K562 (cell line): Measurements from ENCODE around the gene HGS. TPM values are rescaled to one million over a fixed set of nuclear protein-coding genes. Genes with fewer than 3 reads are reported as not detected.

Source experiments
- CBX3 ChIP-seq, 2 experiments: IDR thresholded peaks; 1 replicate in 1 of 2; 2 replicates in 1 of 2; pipeline ENCODE4 v1.6.1; 2012; ENCODE audit warnings: inconsistent platforms in 2 of 2, low read length in 2 of 2, borderline replicate concordance in 1 of 2, control low read depth in 1 of 2
- DPF2 ChIP-seq: fragments of 450-650 bp; IDR thresholded peaks from 2 replicates; pipeline ENCODE4 v1.6.1; 2016
- EGR1 ChIP-seq: fragments of 450-650 bp; conservative IDR thresholded peaks from 2 replicates; pipeline ENCODE4 v1.6.1; 2017; ENCODE audit warnings: mild to moderate bottlenecking
- FOSL1 ChIP-seq: fragments of 200-800 bp; sonication (Bioruptor generic); conservative IDR thresholded peaks from 2 replicates; pipeline ENCODE4 v1.6.1; 2016; ENCODE audit warnings: missing genetic modification characterization, missing compliant biosample characterization
- FOXJ2 ChIP-seq: fragments of 200-800 bp; sonication (Bioruptor generic); IDR thresholded peaks from 2 replicates; pipeline ENCODE4 v1.6.1; 2016; ENCODE audit warnings: missing genetic modification characterization, missing compliant biosample characterization
- FOXK1 ChIP-seq: sonication (generic); formaldehyde crosslinking; IDR thresholded peaks from 2 replicates; pipeline ENCODE4 v1.8.0; 2022; ENCODE audit warnings: missing genetic modification reagents, mild to moderate bottlenecking, borderline replicate concordance
- FOXP1 ChIP-seq: sonication (generic); formaldehyde crosslinking; IDR thresholded peaks from 2 replicates; pipeline ENCODE4 v1.8.0; 2022; ENCODE audit warnings: mild to moderate bottlenecking, missing genetic modification reagents
- GTF2F1 ChIP-seq: IDR thresholded peaks from 2 replicates; pipeline ENCODE4 v1.6.1; 2011; ENCODE audit warnings: low read depth, low read length, improper control_type of control experiment
- KLF1 ChIP-seq: fragments of 450-650 bp; IDR thresholded peaks from 2 replicates; pipeline ENCODE4 v1.6.1; 2016; ENCODE audit warnings: missing genetic modification characterization, missing compliant biosample characterization
- NELFE ChIP-seq: IDR thresholded peaks from 2 replicates; pipeline ENCODE4 v1.6.1; 2011; ENCODE audit warnings: mild to moderate bottlenecking; ENCODE audit not compliant: insufficient read depth, insufficient read length
- SMARCB1 ChIP-seq: IDR thresholded peaks from 2 replicates; pipeline ENCODE4 v1.6.1; 2011; ENCODE audit warnings: improper control_type of control experiment, low read depth; ENCODE audit not compliant: insufficient read length
- ZC3H8 ChIP-seq: fragments of 450-650 bp; IDR thresholded peaks from 2 replicates; pipeline ENCODE4 v1.6.1; 2017
- ZNF134 ChIP-seq: fragments of 250-450 bp; sonication (Bioruptor Pico); conservative IDR thresholded peaks from 2 replicates; pipeline ENCODE4 v1.4.0; 2020
- ZNF224 ChIP-seq: sonication (generic); formaldehyde crosslinking; IDR thresholded peaks from 2 replicates; pipeline ENCODE4 v1.8.0; 2022; ENCODE audit warnings: mild to moderate bottlenecking, missing genetic modification reagents
- ZNF274 ChIP-seq: IDR thresholded peaks from 2 replicates; pipeline ENCODE4 v1.6.1; 2011; ENCODE audit warnings: low read depth, mild to moderate bottlenecking, low read length, moderate library complexity, borderline replicate concordance
- ZNF384 ChIP-seq: IDR thresholded peaks from 2 replicates; pipeline ENCODE4 v1.6.1; 2012; ENCODE audit warnings: low read depth, low read length, improper control_type of control experiment
- ZNF57 ChIP-seq: fragments of 450-650 bp; formaldehyde crosslinking; IDR thresholded peaks from 2 replicates; pipeline ENCODE4 v1.4.0; 2020; ENCODE audit warnings: mild to moderate bottlenecking, moderate library complexity
- ZSCAN29 ChIP-seq: fragments of 450-650 bp; IDR thresholded peaks from 2 replicates; pipeline ENCODE4 v1.6.1; 2017
- polyA plus RNA-seq, 8 experiments: library from polyadenylated mRNA; depleted of rRNA in 4 of 8; stranded (reverse) in 5 of 8; unstranded in 3 of 8; fragments of >200 nt; fragmentation: Nextera tagmentation in 2 of 8; fragmentation: Illumina TruSeq in 1 of 8; extraction: Ambion mirVana in 2 of 8; extraction: Trizol in 1 of 8; gene quantifications; 2 replicates each; pipeline versions ENCODE4 v1.2.1 to v1.2.3, GENCODE V29; 2011 to 2014; ENCODE audit warnings: inconsistent platforms in 1 of 8, missing spikeins in 1 of 8
- total RNA-seq, 7 experiments: library from RNA; depleted of rRNA in 6 of 7; stranded (reverse); fragments of >200 nt in 6 of 7; fragmentation: Illumina TruSeq in 2 of 7; extraction: Trizol in 2 of 7; gene quantifications; 2 replicates each; pipeline versions ENCODE4 v1.2.1 to v1.2.3, GENCODE V29; 2011 to 2021; ENCODE audit warnings: low replicate concordance in 1 of 7
- TF ChIP-seq, protein P1 (sequence below): fragments of 250-450 bp; sonication (Bioruptor Pico); IDR thresholded peaks from 2 replicates; pipeline ENCODE4 v1.9.0; 2021; ENCODE audit warnings: mild to moderate bottlenecking, inconsistent platforms
- TF ChIP-seq, protein P2 (sequence below): IDR thresholded peaks from 3 replicates; pipeline ENCODE4 v1.6.1; 2011; ENCODE audit warnings: borderline replicate concordance, mild to moderate bottlenecking; ENCODE audit not compliant: insufficient read length, insufficient read depth
- TF ChIP-seq, protein P3 (sequence below), 2 experiments: fragments of 450-650 bp in 1 of 2; sonication (generic) in 1 of 2; formaldehyde crosslinking in 1 of 2; IDR thresholded peaks in 1 of 2; conservative IDR thresholded peaks in 1 of 2; 2 replicates each; pipeline versions ENCODE4 v1.6.1 to v1.8.1; 2016 to 2023; ENCODE audit warnings: mild to moderate bottlenecking in 2 of 2, moderate library complexity in 2 of 2, inconsistent platforms in 1 of 2, missing genetic modification reagents in 1 of 2

HGS gene
- total and polyA plus RNA-seq, 9 of the 15 experiments (the other 6 are each of a cell fraction or from before 2014, with no cell fraction given): 3.9 to 176 (median 77.1) TPM

DNA sequence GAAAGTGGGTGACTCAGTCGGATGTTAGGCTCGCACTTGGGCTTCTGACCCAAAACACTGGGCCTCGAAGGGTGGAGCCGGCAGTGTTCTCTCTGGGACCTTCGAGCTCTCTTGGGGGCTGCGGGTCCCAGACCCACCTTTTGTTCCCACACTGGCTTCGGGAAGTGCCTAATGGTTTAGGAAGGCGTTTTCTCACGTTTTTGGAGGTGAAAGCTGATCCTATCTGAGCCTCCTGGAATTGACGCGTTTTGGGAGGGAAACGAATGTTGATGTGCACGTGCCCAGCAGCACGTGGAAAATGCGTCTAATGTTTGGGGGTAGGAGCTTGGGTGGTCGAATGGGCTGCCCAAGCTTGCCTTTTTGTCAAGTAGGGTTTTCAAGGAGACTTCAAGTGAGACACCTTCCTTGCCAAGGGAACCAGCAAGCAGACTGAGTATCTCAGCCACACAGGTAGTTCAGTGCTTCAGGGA is 666 bp downstream of the HGS start (continued):
- TF ChIP-seq, protein P1, sequence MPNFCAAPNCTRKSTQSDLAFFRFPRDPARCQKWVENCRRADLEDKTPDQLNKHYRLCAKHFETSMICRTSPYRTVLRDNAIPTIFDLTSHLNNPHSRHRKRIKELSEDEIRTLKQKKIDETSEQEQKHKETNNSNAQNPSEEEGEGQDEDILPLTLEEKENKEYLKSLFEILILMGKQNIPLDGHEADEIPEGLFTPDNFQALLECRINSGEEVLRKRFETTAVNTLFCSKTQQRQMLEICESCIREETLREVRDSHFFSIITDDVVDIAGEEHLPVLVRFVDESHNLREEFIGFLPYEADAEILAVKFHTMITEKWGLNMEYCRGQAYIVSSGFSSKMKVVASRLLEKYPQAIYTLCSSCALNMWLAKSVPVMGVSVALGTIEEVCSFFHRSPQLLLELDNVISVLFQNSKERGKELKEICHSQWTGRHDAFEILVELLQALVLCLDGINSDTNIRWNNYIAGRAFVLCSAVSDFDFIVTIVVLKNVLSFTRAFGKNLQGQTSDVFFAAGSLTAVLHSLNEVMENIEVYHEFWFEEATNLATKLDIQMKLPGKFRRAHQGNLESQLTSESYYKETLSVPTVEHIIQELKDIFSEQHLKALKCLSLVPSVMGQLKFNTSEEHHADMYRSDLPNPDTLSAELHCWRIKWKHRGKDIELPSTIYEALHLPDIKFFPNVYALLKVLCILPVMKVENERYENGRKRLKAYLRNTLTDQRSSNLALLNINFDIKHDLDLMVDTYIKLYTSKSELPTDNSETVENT: no peak
- TF ChIP-seq ZNF224 (CRISPR knock-in tag) (no peak), ZNF134 (CRISPR knock-in tag) (no peak), GTF2F1 (no peak), EGR1 (no peak), SMARCB1 (no peak), FOXK1 (CRISPR knock-in tag) (peak; percentile 85; the same call in 1 of the 2 replicates), ZSCAN29 (no peak), ZNF384 (no peak), DPF2 (peak; percentile 47; the same call in 1 of the 2 replicates), CBX3 (IDR thresholded peaks at IDR 0.05; ENCODE audit: borderline replicate concordance in 1 of 2, low read length in 2 of 2) (peak in 1 of 2 experiments; percentile 95; a peak in 2 of 3 replicates), NELFE (no peak), ZNF57 (CRISPR knock-in tag) (no peak), FOXP1 (no peak; the same call in 1 of the 2 replicates), ZC3H8 (no peak), FOSL1 (tag) (peak; percentile 54), KLF1 (no peak), ZNF274 (no peak), FOXJ2 (tag) (no peak)
- TF ChIP-seq, protein P2, sequence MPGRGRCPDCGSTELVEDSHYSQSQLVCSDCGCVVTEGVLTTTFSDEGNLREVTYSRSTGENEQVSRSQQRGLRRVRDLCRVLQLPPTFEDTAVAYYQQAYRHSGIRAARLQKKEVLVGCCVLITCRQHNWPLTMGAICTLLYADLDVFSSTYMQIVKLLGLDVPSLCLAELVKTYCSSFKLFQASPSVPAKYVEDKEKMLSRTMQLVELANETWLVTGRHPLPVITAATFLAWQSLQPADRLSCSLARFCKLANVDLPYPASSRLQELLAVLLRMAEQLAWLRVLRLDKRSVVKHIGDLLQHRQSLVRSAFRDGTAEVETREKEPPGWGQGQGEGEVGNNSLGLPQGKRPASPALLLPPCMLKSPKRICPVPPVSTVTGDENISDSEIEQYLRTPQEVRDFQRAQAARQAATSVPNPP: no peak
- TF ChIP-seq, protein P3, sequence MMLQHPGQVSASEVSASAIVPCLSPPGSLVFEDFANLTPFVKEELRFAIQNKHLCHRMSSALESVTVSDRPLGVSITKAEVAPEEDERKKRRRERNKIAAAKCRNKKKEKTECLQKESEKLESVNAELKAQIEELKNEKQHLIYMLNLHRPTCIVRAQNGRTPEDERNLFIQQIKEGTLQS (IDR thresholded peaks at IDR 0.05): peak; percentile 72
- TF ChIP-seq, protein P3 (CRISPR knock-in tag; conservative IDR thresholded peaks at IDR 0.05): no peak; the same call in 1 of the 2 replicates
